ENCODE measurements around the gene POLR1D.

Gene POLR1D

GRCh38 chr13:27621366-27622101 is at the start of gene POLR1D:
TSS of gene POLR1D (plus strand) at chr13:27621892. CDS start at chr13:27621984, 92 bp downstream.
- DNase-seq (ENCODE audit: low read depth): peak; percentile 71

GRCh38 chr13:27572234-27572901 is 49.3 kb upstream of the POLR1D start:
- no peak for DNase-seq (ENCODE audit: low read depth)

- DNase-seq (ENCODE audit: low read depth): no peak
Measured at GRCh38 chr13:27573265-27573664, 48.4 kb upstream of the POLR1D start.

- DNase-seq (ENCODE audit: low read depth): no peak
Measured at GRCh38 chr13:27574661-27575060, 47.0 kb upstream of the POLR1D start.

GRCh38 chr13:27578121-27579030 is 43.3 kb upstream of the POLR1D start:
- DNase-seq (ENCODE audit: low read depth): no peak

- no peak for DNase-seq (ENCODE audit: low read depth)
Measured at GRCh38 chr13:27583645-27584044, 38.0 kb upstream of the POLR1D start.

GRCh38 chr13:27587095-27587746 is 34.5 kb upstream of the POLR1D start:
- no peak for DNase-seq (ENCODE audit: low read depth)

GRCh38 chr13:27588405-27588804 is 33.3 kb upstream of the POLR1D start:
- no peak for DNase-seq (ENCODE audit: low read depth)

- no peak for DNase-seq (ENCODE audit: low read depth)
Measured at GRCh38 chr13:27592865-27593264, 28.8 kb upstream of the POLR1D start.

- DNase-seq (ENCODE audit: low read depth): no peak
Measured at GRCh38 chr13:27593267-27593666, 28.4 kb upstream of the POLR1D start.

GRCh38 chr13:27595055-27595811 is 26.5 kb upstream of the POLR1D start:
- no peak for DNase-seq (ENCODE audit: low read depth)

GRCh38 chr13:27599096-27599495 is 22.6 kb upstream of the POLR1D start:
- DNase-seq (ENCODE audit: low read depth): no peak

- DNase-seq (ENCODE audit: low read depth): no peak
Measured at GRCh38 chr13:27599845-27600553, 21.7 kb upstream of the POLR1D start.

GRCh38 chr13:27600711-27601110 is 21.0 kb upstream of the POLR1D start:
- no peak for DNase-seq (ENCODE audit: low read depth)

GRCh38 chr13:27601208-27601607 is 20.5 kb upstream of the POLR1D start:
- DNase-seq (ENCODE audit: low read depth): no peak

GRCh38 chr13:27601803-27602202 is 19.9 kb upstream of the POLR1D start:
- DNase-seq (ENCODE audit: low read depth): no peak

- DNase-seq (ENCODE audit: low read depth): no peak
Measured at GRCh38 chr13:27605099-27605498, 16.6 kb upstream of the POLR1D start.

GRCh38 chr13:27605610-27606200 is 16.0 kb upstream of the POLR1D start:
- no peak for DNase-seq (ENCODE audit: low read depth)

GRCh38 chr13:27607125-27607524 is 14.6 kb upstream of the POLR1D start:
- DNase-seq (ENCODE audit: low read depth): no peak

GRCh38 chr13:27613628-27614027 is 8.1 kb upstream of the POLR1D start:
- DNase-seq (ENCODE audit: low read depth): no peak

All from activated T-cell treated with anti-CD3 and anti-CD28 coated beads for 1 hour (primary cell).